ENCODE measurements around the gene FAU.

Gene FAU

DNA sequence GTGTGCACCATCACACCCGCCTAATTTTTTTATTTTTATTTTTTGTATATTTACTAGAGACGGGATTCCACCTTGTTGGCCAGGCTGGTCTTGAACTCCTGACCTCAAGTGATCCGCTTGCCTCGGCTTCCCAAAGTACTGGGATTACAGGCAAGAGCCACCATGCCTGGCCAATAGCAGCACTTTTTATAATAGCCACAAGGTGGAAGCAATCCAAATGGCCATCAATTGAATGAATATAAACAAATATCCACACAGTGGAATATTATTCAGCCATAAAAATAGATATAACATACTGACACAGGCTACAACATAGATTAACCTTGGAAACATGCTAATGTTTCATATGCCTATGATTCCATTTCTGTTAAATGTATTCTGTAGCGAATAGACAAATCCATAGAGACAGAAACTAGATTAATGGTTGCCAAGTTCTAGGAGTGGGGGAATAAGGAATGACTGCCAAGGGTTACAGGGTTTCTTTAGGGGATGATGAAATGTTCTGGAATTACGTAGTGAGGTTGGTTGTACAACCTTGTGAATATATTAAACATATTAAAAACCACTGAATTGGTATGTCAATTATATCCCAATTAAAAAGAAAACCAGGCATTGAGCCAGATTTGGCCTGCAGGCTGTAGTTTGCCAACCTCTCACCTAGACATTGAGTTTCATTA is 21.1 kb downstream of the FAU start:
- no peaks in the 10 kb centered on the region for H3K9me3 Mint-ChIP-seq
- H3K27ac Mint-ChIP-seq = no peak overlapping the region
- peaks cover 7% of the 10 kb centered on the region for H3K36me3 Mint-ChIP-seq (ENCODE audit: low read depth)

DNA sequence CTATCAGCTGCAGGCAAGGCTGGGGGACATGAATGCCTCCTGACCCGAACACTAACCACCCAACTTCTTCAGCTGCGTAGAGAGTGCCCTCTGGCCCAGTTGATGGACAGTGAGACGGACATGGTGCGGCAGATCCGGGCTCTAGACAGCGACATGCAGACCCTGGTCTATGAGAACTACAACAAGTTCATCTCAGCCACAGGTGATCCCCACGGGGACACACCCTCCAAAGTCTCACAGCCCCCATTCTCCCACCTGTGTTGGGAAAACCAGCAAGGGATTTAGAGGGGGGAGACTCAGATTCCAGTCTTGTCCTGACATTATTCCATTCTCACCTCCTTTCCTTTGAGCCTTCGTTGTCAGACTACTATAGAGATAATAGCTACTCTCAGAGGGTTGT is 25.0 kb downstream of the FAU start:
- Mint-ChIP-seq H3K27me3 (ENCODE audit: low read depth) (no peaks in the 10 kb centered on the region), H3K4me1 (peaks cover 10% of the 10 kb centered on the region)
- TF ChIP-seq, protein P1, sequence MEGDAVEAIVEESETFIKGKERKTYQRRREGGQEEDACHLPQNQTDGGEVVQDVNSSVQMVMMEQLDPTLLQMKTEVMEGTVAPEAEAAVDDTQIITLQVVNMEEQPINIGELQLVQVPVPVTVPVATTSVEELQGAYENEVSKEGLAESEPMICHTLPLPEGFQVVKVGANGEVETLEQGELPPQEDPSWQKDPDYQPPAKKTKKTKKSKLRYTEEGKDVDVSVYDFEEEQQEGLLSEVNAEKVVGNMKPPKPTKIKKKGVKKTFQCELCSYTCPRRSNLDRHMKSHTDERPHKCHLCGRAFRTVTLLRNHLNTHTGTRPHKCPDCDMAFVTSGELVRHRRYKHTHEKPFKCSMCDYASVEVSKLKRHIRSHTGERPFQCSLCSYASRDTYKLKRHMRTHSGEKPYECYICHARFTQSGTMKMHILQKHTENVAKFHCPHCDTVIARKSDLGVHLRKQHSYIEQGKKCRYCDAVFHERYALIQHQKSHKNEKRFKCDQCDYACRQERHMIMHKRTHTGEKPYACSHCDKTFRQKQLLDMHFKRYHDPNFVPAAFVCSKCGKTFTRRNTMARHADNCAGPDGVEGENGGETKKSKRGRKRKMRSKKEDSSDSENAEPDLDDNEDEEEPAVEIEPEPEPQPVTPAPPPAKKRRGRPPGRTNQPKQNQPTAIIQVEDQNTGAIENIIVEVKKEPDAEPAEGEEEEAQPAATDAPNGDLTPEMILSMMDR (IDR thresholded peaks at IDR 0.05; ENCODE audit: unreplicated experiment in 3 of 3) = no peak

More for the DNA sequence above, 21.1 kb downstream of the FAU start:
- Mint-ChIP-seq H3K4me3 (no peak overlapping the region), H3K27me3 (ENCODE audit: low read depth) (no peaks in the 10 kb centered on the region), H3K4me1 (peaks cover 7% of the 10 kb centered on the region)
- TF ChIP-seq, protein P1 (IDR thresholded peaks at IDR 0.05; ENCODE audit: unreplicated experiment in 3 of 3) = no peak

DNA sequence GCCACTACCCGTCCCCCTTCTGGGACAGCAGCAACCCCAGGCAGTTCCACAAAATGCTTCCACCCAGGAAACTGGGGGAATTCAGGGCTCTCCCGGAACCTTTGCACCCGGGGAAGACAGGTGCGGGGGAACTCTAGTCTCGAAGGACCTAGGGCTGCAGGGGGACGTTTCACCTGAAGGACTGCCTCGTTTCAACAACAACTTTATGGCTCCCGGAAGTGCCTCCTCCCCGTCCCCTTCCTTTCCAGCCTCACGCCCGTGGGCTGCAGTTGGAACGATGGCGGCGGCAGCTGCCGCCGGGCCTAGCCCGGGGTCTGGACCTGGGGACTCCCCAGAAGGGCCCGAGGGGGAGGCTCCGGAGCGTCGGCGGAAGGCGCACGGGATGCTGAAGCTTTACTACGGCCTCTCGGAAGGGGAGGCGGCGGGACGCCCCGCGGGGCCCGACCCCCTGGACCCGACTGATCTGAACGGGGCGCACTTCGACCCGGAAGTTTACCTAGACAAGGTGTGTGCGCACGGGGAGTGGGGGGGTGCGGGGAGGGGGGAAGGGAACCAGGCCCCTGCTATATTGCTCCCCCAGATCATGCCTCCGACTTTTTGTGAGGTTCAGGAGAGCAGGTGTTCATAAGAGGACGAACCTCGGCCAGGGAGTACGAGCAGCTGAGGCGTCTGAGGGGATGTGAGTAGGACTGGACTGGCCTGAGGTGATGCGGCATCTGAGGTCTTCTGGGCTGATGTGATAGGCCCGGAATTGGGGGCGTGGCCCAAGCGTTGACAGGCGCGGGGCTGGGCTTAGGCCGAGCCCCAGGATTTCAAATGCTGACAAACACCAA is 25.7 kb downstream of the FAU start, which contains the start of gene VPS51:
VPS51 (plus strand) TSS at position 241 of the 833 bp plus-strand sequence; CDS start at position 278, 37 bp downstream.
- H3K4me1 Mint-ChIP-seq = peaks cover 10% of the 10 kb centered on the region
- H3K36me3 Mint-ChIP-seq (ENCODE audit: low read depth) = no peaks in the 10 kb centered on the region
- TF ChIP-seq, protein P1 (IDR thresholded peaks at IDR 0.05; ENCODE audit: unreplicated experiment in 3 of 3) = no peak
- H3K27ac Mint-ChIP-seq = peak within 1 kb of the TSS; percentile 95 to 98 (median 97)
- peak within 1 kb of the TSS; percentile 93 to 97 (median 97) for H3K4me3 Mint-ChIP-seq
- H3K9me3 Mint-ChIP-seq = no peaks in the 10 kb centered on the region
- no peaks in the 10 kb centered on the region for H3K27me3 Mint-ChIP-seq (ENCODE audit: low read depth)

More for the DNA sequence above, 25.0 kb downstream of the FAU start:
- no peaks in the 10 kb centered on the region for H3K9me3 Mint-ChIP-seq
- H3K27ac Mint-ChIP-seq = peak overlapping the region in 1 of 3 experiments; percentile 95
- no peaks in the 10 kb centered on the region for H3K36me3 Mint-ChIP-seq (ENCODE audit: low read depth)
- peak overlapping the region; percentile 93 to 97 (median 97) for H3K4me3 Mint-ChIP-seq

DNA sequence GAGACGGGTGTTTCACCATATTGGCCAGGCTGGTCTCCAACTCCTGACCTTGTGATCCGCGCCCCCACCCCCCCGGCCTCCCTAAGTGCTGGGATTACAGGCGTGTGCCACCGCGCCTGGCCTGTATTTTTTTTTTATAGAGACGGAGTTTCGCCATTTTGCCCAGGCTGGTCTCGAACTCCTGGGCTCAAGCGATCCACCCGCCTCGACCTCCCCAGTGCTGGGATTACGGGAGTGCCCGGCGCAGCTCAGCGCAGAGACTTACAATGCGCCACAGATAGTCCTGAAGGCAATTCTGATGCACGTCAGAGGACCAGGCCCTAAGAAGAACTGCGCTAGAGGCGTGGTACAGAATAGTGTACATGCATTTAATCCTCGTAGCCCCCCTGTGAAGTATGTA is 26.5 kb downstream of the FAU start:
- Mint-ChIP-seq H3K27me3 (ENCODE audit: low read depth) (no peaks in the 10 kb centered on the region), H3K27ac (peak overlapping the region; percentile 95 to 98 (median 97)), H3K4me3 (peak overlapping the region; percentile 93 to 97 (median 97)), H3K9me3 (no peaks in the 10 kb centered on the region), H3K4me1 (peaks cover 10% of the 10 kb centered on the region), H3K36me3 (ENCODE audit: low read depth) (no peaks in the 10 kb centered on the region)
- TF ChIP-seq, protein P1 (IDR thresholded peaks at IDR 0.05; ENCODE audit: unreplicated experiment in 3 of 3) = no peak

DNA sequence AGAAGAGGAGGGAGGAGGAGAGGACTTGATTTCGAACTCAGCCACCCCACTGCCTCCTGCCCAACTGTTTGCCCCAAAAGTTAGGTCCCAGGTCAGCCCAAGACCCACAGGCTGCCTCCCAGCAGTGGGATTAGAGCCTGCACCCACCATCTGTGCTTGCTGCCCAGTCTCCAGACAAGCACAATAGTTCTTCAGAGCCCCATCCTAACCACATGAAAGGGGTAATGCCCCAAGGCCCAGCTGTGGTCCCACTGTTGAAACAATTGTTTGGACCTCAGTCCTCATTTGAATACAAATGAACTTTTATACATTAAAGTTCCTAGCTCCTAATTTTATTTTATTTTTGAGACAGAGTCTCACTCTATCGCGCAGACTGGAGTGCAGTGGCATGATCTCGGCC is 31.3 kb downstream of the FAU start:
- Mint-ChIP-seq H3K27me3 (ENCODE audit: low read depth) (no peaks in the 10 kb centered on the region), H3K27ac (no peak overlapping the region), H3K4me3 (no peak overlapping the region), H3K36me3 (ENCODE audit: low read depth) (peaks cover 10% of the 10 kb centered on the region), H3K4me1 (peaks cover 4% of the 10 kb centered on the region), H3K9me3 (no peaks in the 10 kb centered on the region)
- TF ChIP-seq, protein P1 (IDR thresholded peaks at IDR 0.05; ENCODE audit: unreplicated experiment in 3 of 3) = no peak
